Adrenal gland (tissue), 12 donors: ENCODE measurements around the gene CERS2. TPM values are rescaled to one million over a fixed set of nuclear protein-coding genes. Genes with fewer than 3 reads are reported as not detected.

Source experiments
- DNase-seq, 7 donors: peaks; one replicate each; pipeline ENCODE4 v3.0.0-alpha.2; 2019 to 2020
- H3K27ac ChIP-seq, 5 donors: fragments of 200-600 bp; sonication (generic) in 4 of 5; 1 replicate in 3 of 5; 2 replicates in 2 of 5; pipeline versions ENCODE4 v1.5.1 to v1.8.0; 2016 to 2020; ENCODE audit warnings: mild to moderate bottlenecking in 1 of 5
- H3K27me3 ChIP-seq: fragments of 200-600 bp; 2 replicates; pipeline ENCODE4 v1.8.0; 2021
- H3K36me3 ChIP-seq, 2 donors: fragments of 200-600 bp; replicated peaks in 1 of 2; 1 replicate in 1 of 2; 2 replicates in 1 of 2; pipeline versions ENCODE4 v1.5.1 to v1.8.0; 2018 to 2022
- H3K4me1 ChIP-seq, 2 donors: fragments of 200-600 bp; replicated peaks in 1 of 2; 1 replicate in 1 of 2; 2 replicates in 1 of 2; pipeline versions ENCODE4 v1.5.1 to v1.8.0; 2018 to 2021
- H3K4me3 ChIP-seq, 4 donors: fragments of 200-600 bp; sonication (generic) in 3 of 4; one replicate each; pipeline ENCODE4 v1.5.1; 2016 to 2018
- H3K9me3 ChIP-seq, 3 donors: fragments of 200-600 bp; sonication (generic) in 1 of 3; replicated peaks in 1 of 3; 1 replicate in 2 of 3; 2 replicates in 1 of 3; pipeline versions ENCODE4 v1.5.1 to v1.8.0; 2016 to 2021
- POLR2A ChIP-seq, 2 donors: fragments of 450-650 bp; IDR thresholded peaks; one replicate each; pipeline ENCODE4 v1.6.1; 2017; ENCODE audit warnings: antibody characterized with exemption in 2 of 2, mild to moderate bottlenecking in 2 of 2, moderate library complexity in 1 of 2
- WGBS, 4 donors: extraction: QIAGEN DNeasy Blood & Tissue Kit in 2 of 4; methylation state at CpG; one replicate each; pipeline versions ENCODE4 v1.1.5 to v1.1.7; 2013 to 2017; 5-methylcytosine and 5-hydroxymethylcytosine counted together
- intact Hi-C, 2 donors: fragments of 100-400 bp; cut with DNase I; formaldehyde crosslinking; loops; one replicate each; pipeline versions ENCODE4 v1.14.1 to v1.15.0; 2022 to 2023
- polyA plus RNA-seq, 3 donors: library from polyadenylated mRNA; stranded (reverse); fragments of 200-250 nt in 2 of 3; fragments of 350-450 nt in 1 of 3; fragmentation: Illumina TruSeq in 1 of 3; extraction: RNeasy Lipid Tissue Mini Kit (QIAGEN cat#74804) in 1 of 3; gene quantifications; one replicate each; pipeline ENCODE4 v1.2.3, GENCODE V29; 2013 to 2014
- total RNA-seq, 9 donors: library from RNA; depleted of rRNA in 4 of 9; stranded (reverse); fragments of >200 nt in 4 of 9; fragments of 120-200 nt in 1 of 9; fragmentation: NEBNext Ultra II Directional in 1 of 9; extraction: Animal tissue kit (Norgen Biotek cat#: 25700) in 1 of 9; gene quantifications; one replicate each; pipeline versions ENCODE4 v1.1.0 to v1.2.4, GENCODE V29; 2013 to 2023
- TF ChIP-seq, protein P1 (sequence below), 6 experiments: fragments of 450-650 bp in 4 of 6; fragments of 200-600 bp in 2 of 6; sonication (generic) in 1 of 6; IDR thresholded peaks; 1 replicate in 5 of 6; 2 replicates in 1 of 6; pipeline versions ENCODE4 v1.5.1 to v1.8.0; 2016 to 2021; ENCODE audit warnings: antibody characterized with exemption in 6 of 6, mild to moderate bottlenecking in 2 of 6, moderate library complexity in 1 of 6
- donor health status: healthy with polysubstance abuse.
- donor health status: Bipolar disorder and iron deficiency.
- donor health status: DM: yes; HTN: yes; CAD: no.
- donor health status: DM: no; HTN: no; CAD: no.
- donor health status: DM: no; HTN: no; CAD: no.
- donor health status: DM: yes; HTN: yes; CAD: no.

The CERS2 gene
- total and polyA plus RNA-seq, 12 donors, result 289 to 682 (median 505) TPM

DNA sequence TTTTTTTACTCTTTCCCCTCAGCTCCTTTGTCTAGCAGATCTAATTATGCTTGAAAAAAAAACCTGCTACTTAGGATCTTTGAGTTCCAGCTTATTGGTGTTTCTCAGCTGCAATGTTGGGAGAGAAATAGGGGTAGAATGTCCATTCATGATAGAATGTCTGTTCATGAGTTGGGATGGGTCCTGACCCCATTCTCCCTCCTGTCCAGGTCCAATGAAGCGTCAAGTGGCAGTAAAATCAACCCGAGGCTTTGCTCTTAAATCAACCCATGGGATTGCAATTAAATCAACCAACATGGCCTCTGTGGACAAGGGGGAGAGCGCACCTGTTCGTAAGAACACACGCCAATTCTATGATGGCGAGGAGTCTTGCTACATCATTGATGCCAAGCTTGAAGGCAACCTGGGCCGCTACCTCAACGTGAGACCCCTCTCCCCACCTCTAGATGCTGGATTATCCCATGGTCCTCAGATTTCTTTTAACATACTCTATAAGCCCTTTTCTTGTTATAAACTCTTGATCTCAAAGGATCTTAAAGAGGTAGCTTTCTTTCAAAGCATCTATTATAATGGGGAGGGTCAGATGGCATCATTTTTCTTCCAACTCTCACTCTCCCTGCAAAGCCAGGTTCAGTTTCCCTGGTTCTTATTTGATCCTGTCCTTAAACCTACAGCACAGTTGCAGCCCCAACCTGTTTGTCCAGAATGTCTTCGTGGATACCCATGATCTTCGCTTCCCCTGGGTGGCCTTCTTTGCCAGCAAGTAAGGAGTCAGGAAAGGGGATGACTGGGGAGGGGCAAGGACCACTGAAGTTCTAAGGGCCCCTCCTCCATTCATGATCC is 11.1 kb downstream of the CERS2 start:
- H3K27ac ChIP-seq, result peak overlapping the region in 2 of 5 donors; percentile 21 to 32
- H3K9me3 ChIP-seq, result no peaks in the 10 kb centered on the region
- no peak overlapping the region for H3K4me3 ChIP-seq
- peak in 1 of 7 donors; percentile 12 for DNase-seq
- WGBS, 4 donors, result 91 to 96% (median 93%) methylated on average over 10 of the region's 10 CpGs
- no peak for TF ChIP-seq POLR2A (IDR thresholded peaks at IDR 0.05)
- TF ChIP-seq, protein P1, sequence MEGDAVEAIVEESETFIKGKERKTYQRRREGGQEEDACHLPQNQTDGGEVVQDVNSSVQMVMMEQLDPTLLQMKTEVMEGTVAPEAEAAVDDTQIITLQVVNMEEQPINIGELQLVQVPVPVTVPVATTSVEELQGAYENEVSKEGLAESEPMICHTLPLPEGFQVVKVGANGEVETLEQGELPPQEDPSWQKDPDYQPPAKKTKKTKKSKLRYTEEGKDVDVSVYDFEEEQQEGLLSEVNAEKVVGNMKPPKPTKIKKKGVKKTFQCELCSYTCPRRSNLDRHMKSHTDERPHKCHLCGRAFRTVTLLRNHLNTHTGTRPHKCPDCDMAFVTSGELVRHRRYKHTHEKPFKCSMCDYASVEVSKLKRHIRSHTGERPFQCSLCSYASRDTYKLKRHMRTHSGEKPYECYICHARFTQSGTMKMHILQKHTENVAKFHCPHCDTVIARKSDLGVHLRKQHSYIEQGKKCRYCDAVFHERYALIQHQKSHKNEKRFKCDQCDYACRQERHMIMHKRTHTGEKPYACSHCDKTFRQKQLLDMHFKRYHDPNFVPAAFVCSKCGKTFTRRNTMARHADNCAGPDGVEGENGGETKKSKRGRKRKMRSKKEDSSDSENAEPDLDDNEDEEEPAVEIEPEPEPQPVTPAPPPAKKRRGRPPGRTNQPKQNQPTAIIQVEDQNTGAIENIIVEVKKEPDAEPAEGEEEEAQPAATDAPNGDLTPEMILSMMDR (IDR thresholded peaks at IDR 0.05), result no peak
- H3K36me3 ChIP-seq, result peaks cover 0 to 99% of the 10 kb centered on the region in 2 donors
- intact Hi-C loops, result no loop called here
- H3K27me3 ChIP-seq, result no peaks in the 10 kb centered on the region
- no peaks in the 10 kb centered on the region for H3K4me1 ChIP-seq

- TF ChIP-seq, protein P1 (IDR thresholded peaks at IDR 0.05), result no peak
- no peak for TF ChIP-seq POLR2A (IDR thresholded peaks at IDR 0.05)
- peak in 1 of 7 donors; percentile 39 for DNase-seq
- WGBS, 4 donors, result 48 to 68% (median 56%) methylated on average over 4 of the region's 4 CpGs
- no peaks in the 10 kb centered on the region for H3K9me3 ChIP-seq
- H3K36me3 ChIP-seq, result peaks cover 0 to 94% of the 10 kb centered on the region in 2 donors
- no peaks in the 10 kb centered on the region for H3K4me1 ChIP-seq
- H3K27ac ChIP-seq, result peak overlapping the region in 2 of 5 donors; percentile 32 to 56
- no peak overlapping the region for H3K4me3 ChIP-seq
- no peaks in the 10 kb centered on the region for H3K27me3 ChIP-seq
- intact Hi-C loops, result no loop called here
These were observed 12.9 kb downstream of the CERS2 start for GRCh38 chr1:150961756-150962155.

DNA sequence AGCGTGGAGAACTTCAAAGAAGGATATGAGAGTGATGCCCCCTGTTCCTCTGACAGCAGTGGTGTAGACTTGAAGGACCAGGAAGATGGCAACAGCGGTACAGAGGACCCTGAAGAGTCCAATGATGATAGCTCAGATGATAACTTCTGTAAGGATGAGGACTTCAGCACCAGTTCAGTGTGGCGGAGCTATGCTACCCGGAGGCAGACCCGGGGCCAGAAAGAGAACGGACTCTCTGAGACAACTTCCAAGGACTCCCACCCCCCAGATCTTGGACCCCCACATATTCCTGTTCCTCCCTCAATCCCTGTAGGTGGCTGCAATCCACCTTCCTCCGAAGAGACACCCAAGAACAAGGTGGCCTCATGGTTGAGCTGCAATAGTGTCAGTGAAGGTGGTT is 14.0 kb downstream of the CERS2 start:
- Histone ChIP-seq H3K4me3 (no peak overlapping the region), H3K36me3 (peaks cover 0 to 85% of the 10 kb centered on the region in 2 donors), H3K27me3 (no peaks in the 10 kb centered on the region), H3K9me3 (no peaks in the 10 kb centered on the region), H3K27ac (no peak overlapping the region), H3K4me1 (peaks cover 0 to 1% of the 10 kb centered on the region in 2 donors)
- peak in 1 of 7 donors; percentile 42 for DNase-seq
- TF ChIP-seq, protein P1 (IDR thresholded peaks at IDR 0.05), result no peak
- no peak for TF ChIP-seq POLR2A (IDR thresholded peaks at IDR 0.05)
- 95 to 99% (median 97%) methylated on average over 7 of the region's 7 CpGs for WGBS, 4 donors
- intact Hi-C loops, result no loop called here

- Histone ChIP-seq H3K9me3 (no peaks in the 10 kb centered on the region), H3K4me3 (no peak overlapping the region), H3K4me1 (peaks cover 0 to 9% of the 10 kb centered on the region in 2 donors), H3K27me3 (no peaks in the 10 kb centered on the region), H3K36me3 (peaks cover 0 to 79% of the 10 kb centered on the region in 2 donors), H3K27ac (no peak overlapping the region)
- 94 to 98% (median 96%) methylated on average over 11 of the region's 11 CpGs for WGBS, 4 donors
- intact Hi-C loops, result no loop called here
- DNase-seq, result peak in 1 of 7 donors; percentile 45
- no peak for TF ChIP-seq POLR2A (IDR thresholded peaks at IDR 0.05)
- TF ChIP-seq, protein P1 (IDR thresholded peaks at IDR 0.05), result no peak
These were observed 17.0 kb downstream of the CERS2 start for GRCh38 chr1:150957666-150958065.
